Measurements from ENCODE around the gene SKOR1. TPM values are rescaled to one million over a fixed set of nuclear protein-coding genes. Genes with fewer than 3 reads are reported as not detected.

The SKOR1 gene
- total RNA-seq, 1 donor from 2014 or later: not detected

DNA sequence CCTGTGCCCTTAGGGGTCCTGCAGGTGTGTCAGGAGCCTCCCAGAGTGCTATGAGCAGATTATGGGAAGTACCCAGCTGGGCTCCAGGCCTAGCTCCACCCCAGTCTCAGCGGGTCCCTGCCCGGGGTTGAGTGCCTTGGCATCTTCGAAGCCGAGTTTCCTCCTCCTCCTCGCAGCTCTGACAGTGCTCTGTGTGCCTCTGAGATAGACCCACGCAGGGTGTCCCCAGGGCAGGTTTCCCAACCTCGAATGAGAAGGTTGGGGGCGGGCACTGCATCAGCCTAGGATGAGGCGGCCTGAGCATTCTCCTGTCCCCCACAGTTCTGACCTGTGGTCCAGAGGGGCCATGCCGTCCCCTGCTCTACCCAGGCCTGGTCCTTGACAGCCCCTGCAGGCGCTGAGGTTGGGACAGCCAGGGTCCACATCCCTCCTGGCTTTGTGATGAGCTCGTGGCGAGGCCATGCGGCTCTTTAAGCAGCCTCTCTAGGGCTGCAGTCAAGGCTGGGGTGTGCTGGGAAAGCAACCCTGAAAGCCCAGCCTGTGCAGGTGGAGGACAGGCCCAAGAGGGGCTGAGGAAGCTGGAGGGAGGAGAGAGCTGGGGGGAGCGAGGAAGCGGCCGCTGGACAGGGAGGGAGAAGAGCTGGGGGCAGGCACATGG, 20.2 kb upstream of the SKOR1 start:
- no peaks in the 10 kb centered on the region for H3K36me3 ChIP-seq (ENCODE audit: insufficient read depth, low read length)
- peaks cover 2% of the 10 kb centered on the region for H3K9me3 Mint-ChIP-seq (ENCODE audit: unreplicated experiment)
- no peak overlapping the region for H2AFZ ChIP-seq (ENCODE audit: low read depth, low read length)
- FAIRE-seq (no peak), DNase-seq (ENCODE audit: low read depth) (no peak)
- H3K36me3 Mint-ChIP-seq (ENCODE audit: low read depth, unreplicated experiment): peaks cover 4% of the 10 kb centered on the region
- no peak overlapping the region for H3K9ac ChIP-seq (ENCODE audit: low read length)
- no peak overlapping the region for H3K4me2 ChIP-seq (ENCODE audit: low read length)
- H3K9me3 ChIP-seq (ENCODE audit: insufficient read depth, low read depth, low read length): no peaks in the 10 kb centered on the region
- H3K27me3 Mint-ChIP-seq (ENCODE audit: low read depth, unreplicated experiment): peaks cover 3% of the 10 kb centered on the region
- H3K27me3 ChIP-seq (ENCODE audit: insufficient read depth, low read length): no peaks in the 10 kb centered on the region
- TF ChIP-seq EZH2 (IDR thresholded peaks at IDR 0.05; ENCODE audit: insufficient read depth, low read length) (no peak), CTCF (IDR thresholded peaks at IDR 0.05; ENCODE audit: insufficient read depth, low read depth, low read length) (no peak)
- no peaks in the 10 kb centered on the region for H4K20me1 ChIP-seq (ENCODE audit: insufficient read depth, low read length)
- H3K4me3 ChIP-seq (ENCODE audit: insufficient read depth, low read depth, low read length): no peak overlapping the region
- H3K4me1 Mint-ChIP-seq (ENCODE audit: low read depth, unreplicated experiment): no peaks in the 10 kb centered on the region
- no peak overlapping the region for H3K27ac ChIP-seq (ENCODE audit: low read depth, low read length)
- no peak overlapping the region for H3K4me3 Mint-ChIP-seq (ENCODE audit: unreplicated experiment)
- no peaks in the 10 kb centered on the region for H3K79me2 ChIP-seq (ENCODE audit: insufficient read depth, low read length)
- H3K27ac Mint-ChIP-seq (ENCODE audit: unreplicated experiment): no peak overlapping the region
- H3K4me1 ChIP-seq (ENCODE audit: insufficient read depth, low read length): no peaks in the 10 kb centered on the region

- peaks cover 4% of the 10 kb centered on the region for H3K36me3 Mint-ChIP-seq (ENCODE audit: low read depth, unreplicated experiment)
- Histone ChIP-seq H4K20me1 (ENCODE audit: insufficient read depth, low read length) (no peaks in the 10 kb centered on the region), H3K27me3 (ENCODE audit: insufficient read depth, low read length) (no peaks in the 10 kb centered on the region), H3K4me1 (ENCODE audit: insufficient read depth, low read length) (no peaks in the 10 kb centered on the region), H2AFZ (ENCODE audit: low read depth, low read length) (no peak overlapping the region), H3K79me2 (ENCODE audit: insufficient read depth, low read length) (no peaks in the 10 kb centered on the region), H3K27ac (ENCODE audit: low read depth, low read length) (no peak overlapping the region), H3K4me2 (ENCODE audit: low read length) (no peak overlapping the region), H3K9me3 (ENCODE audit: insufficient read depth, low read depth, low read length) (no peaks in the 10 kb centered on the region), H3K9ac (ENCODE audit: low read length) (no peak overlapping the region), H3K4me3 (ENCODE audit: insufficient read depth, low read depth, low read length) (no peak overlapping the region), H3K36me3 (ENCODE audit: insufficient read depth, low read length) (no peaks in the 10 kb centered on the region)
- no peaks in the 10 kb centered on the region for H3K4me1 Mint-ChIP-seq (ENCODE audit: low read depth, unreplicated experiment)
- TF ChIP-seq EZH2 (IDR thresholded peaks at IDR 0.05; ENCODE audit: insufficient read depth, low read length): no peak
- no peak for TF ChIP-seq CTCF (IDR thresholded peaks at IDR 0.05; ENCODE audit: insufficient read depth, low read depth, low read length)
- H3K27ac Mint-ChIP-seq (ENCODE audit: unreplicated experiment): no peak overlapping the region
- H3K27me3 Mint-ChIP-seq (ENCODE audit: low read depth, unreplicated experiment): peaks cover 4% of the 10 kb centered on the region
- H3K9me3 Mint-ChIP-seq (ENCODE audit: unreplicated experiment): peaks cover 2% of the 10 kb centered on the region
- no peak for DNase-seq (ENCODE audit: low read depth)
- H3K4me3 Mint-ChIP-seq (ENCODE audit: unreplicated experiment): no peak overlapping the region
- no peak for FAIRE-seq
These were observed 19.4 kb upstream of the SKOR1 start for GRCh38 chr15:67805666-67806516.
